ENCODE results near the gene RPS6KA5.

Gene RPS6KA5

GRCh38 chr14:90938615-90939014 is 121.8 kb downstream of the RPS6KA5 start:
- DNase-seq (ENCODE audit: low spot score) = no peak

GRCh38 chr14:90936757-90937440 is 123.5 kb downstream of the RPS6KA5 start:
- DNase-seq (ENCODE audit: low spot score) = no peak

DNA sequence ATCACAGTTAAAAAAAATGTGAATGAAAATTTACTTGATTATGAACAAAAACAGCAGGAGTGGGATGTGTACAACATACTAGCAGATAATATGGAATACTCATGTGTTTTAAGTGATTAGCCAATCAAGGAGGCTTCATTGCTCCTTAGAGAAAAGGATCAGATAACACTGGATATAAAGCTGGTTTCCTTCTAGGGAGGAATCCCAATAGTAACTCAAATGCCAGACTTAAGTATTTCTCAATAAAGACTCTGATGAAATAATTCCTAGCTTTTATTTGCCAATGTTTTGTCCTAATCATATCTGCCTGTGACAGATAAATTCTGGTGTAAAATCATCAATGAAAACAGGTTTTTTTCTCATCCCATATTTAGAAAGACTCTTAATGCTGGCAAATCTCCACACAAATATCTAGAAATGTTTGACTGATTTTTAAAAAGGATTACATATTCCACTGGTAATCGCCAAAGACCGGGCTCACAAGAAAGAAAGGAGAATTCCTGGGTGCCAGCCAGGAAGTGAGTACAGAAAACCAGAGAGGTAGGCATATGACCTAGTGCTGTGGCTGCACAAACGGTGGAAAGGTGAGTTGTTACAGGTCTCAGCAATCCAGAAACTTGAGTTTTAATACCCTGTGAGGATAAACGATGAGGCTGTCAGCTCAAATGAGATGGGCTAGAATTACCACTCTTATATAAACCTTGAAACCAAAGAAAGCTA is 135.7 kb downstream of the RPS6KA5 start:
- no peak for DNase-seq (ENCODE audit: low spot score)

DNA sequence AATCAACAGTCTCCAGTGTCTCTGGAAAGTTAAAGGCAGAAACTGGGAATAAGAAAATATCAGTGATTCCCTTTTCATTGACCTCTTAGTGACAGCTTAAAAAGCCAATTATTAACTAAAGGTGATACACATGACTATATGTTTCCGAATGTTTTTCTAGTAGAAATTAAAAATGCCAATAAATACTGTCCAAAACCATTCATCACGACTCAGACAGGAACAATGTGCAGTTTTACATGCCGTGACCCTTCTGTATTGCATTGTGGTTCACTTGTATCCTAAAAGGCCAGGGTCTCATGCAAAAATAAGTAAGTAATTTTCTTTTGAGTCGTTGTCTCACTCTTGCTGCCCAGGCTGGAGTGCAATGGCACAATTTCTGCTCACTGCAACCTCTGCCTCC is 138.3 kb downstream of the RPS6KA5 start:
- no peak for DNase-seq (ENCODE audit: low spot score)

DNA sequence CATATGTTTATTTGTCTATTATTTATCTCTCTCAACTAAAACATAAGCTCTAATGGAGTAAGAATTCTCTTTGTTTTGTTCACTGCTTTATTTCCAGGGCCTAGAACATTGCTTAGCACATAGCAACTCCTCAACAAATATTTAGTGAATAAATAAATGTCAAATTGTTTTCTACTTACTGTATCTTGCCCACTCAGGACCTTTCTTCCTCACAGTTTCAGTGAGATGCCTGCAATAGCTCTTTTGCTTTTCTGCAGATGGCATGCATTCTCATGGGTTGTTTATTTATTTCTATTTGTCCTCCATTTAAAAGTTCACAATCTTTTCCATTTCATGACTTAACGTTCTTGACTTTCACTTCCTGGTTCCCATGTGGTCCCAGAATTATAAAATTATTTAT is 149.3 kb downstream of the RPS6KA5 start:
- no peak for DNase-seq (ENCODE audit: low spot score)

GRCh38 chr14:90907178-90907577 is 153.3 kb downstream of the RPS6KA5 start:
- DNase-seq (ENCODE audit: low spot score) = no peak

GRCh38 chr14:90905531-90905930 is 154.9 kb downstream of the RPS6KA5 start:
- DNase-seq (ENCODE audit: low spot score) = no peak

- DNase-seq (ENCODE audit: low spot score) = no peak
Measured at GRCh38 chr14:90903101-90903500, 157.3 kb downstream of the RPS6KA5 start.

- no peak for DNase-seq (ENCODE audit: low spot score)
Measured at GRCh38 chr14:90900476-90901083, 159.9 kb downstream of the RPS6KA5 start.

- no peak for DNase-seq (ENCODE audit: low spot score)
Measured at GRCh38 chr14:90897022-90897421, 163.4 kb downstream of the RPS6KA5 start.

DNA sequence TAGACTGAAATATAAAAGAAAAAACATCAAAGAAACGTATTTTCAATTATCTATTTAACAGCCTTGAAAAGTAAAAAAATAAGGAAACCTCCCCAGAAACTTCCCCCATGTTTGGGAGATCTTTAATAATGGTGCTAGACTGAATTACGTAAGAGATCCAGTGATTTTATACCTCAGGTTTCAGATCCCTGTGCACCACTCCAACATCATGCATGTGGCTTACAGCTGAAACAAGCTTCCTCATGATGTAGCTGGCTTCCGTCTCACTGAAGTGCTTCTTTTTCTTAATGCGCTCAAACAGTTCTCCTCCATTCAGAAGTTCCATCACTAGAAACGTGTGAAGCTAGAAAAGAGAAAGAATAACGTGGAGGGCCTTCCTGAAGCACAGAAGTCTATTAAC is 166.2 kb downstream of the RPS6KA5 start:
- no peak for DNase-seq (ENCODE audit: low spot score)

DNA sequence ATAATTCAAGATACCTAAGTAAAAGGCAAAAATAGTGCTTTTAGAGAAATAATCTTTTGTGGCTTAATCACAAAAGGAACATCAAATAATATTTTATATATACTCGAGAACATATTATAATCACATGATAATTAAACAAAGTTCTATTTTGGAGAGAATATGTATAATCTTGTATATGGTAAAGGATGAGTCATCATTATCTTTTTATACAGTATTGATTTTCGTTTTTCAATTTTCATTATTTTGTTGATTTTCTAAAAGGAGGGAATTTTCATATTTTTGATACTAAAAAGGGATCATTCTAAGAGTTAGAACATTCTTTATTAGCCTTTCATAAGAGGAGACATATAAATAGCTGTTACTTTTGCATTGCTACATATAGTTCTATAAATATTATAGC is 166.9 kb downstream of the RPS6KA5 start:
- no peak for DNase-seq (ENCODE audit: low spot score)

- no peak for DNase-seq (ENCODE audit: low spot score)
Measured at GRCh38 chr14:90892970-90893369, 167.5 kb downstream of the RPS6KA5 start.

DNA sequence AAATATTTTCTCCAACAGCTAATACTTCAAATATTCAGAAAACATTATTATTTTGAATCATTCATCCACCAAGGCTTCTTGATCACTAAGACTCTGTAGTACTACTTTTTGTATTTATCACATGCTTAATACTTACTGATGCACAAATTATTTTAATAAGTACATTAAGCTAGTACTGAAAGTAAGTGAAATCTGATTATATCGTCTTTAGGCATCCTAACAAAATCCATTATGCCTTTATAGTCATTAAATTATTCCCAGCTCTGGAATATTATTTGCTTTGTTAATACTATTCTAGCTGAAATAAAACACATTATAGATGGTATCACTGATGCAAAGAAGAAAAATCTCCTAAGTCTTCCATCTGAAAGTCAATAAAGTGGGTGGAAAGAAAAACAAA is 169.1 kb downstream of the RPS6KA5 start:
- DNase-seq (ENCODE audit: low spot score) = no peak

- no peak for DNase-seq (ENCODE audit: low spot score)
Measured at GRCh38 chr14:90890322-90891020, 170.0 kb downstream of the RPS6KA5 start.

DNA sequence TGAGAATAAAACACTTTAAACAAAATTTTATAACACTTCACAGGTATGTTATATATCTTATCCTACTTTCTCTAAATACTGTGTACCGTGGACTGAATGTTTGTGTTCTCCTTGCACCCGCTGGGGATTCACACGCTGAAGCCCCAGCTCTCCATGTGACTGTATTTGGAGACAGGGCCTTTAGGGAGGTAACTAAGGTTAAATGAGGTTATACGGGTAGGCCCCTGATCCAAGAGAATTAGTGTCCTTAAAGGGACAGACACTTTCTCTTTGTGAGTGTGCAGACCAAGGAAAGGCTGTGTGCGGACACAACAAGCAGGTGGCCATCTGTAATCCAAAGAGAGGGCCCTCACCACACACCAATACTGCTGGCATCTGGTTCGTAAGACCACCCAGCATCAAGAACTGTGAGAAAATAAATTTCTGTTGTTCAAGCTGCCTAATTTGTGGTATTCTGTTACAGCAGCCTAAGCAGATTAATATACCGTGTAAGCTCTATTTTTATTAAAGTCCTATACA is 174.1 kb downstream of the RPS6KA5 start:
- DNase-seq (ENCODE audit: low spot score) = no peak

DNA sequence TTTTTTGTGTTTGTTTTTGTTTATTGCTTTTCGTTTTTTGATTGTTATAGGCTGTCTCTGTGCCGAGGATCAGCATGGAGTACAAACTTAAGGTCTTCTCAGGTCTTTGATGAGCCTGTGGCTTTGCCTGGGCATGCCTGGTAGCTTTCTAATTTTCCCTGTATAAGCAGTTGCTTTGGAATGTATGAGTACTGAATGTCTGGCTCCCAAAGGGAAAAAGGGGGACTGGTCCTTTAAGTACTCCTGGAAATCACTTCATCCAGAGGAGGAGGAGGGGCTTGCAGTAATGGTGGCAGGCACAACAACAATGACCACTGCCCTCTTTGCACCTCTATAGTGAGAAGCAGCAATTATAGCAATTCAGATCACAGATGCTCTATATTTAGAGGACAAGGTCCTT is 176.7 kb downstream of the RPS6KA5 start:
- no peak for DNase-seq (ENCODE audit: low spot score)

DNA sequence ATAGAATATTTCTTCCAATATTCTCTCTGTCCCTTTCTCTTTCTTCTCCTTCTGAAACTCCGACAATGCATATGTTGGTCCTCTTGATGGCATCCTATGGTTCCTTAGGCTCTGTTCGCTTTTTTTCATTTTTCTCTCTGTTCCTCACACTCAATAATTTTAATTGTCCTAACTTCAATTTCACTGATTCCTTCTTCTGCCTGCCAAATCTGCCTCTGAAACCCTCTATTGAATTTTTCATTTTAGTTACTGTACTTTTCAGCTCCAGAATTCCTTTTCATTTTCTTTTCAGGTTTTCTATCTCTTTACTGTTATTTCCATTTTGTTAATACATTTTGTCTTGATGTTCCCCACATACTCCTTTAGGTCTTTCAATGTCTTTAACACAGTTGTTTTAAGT is 177.2 kb downstream of the RPS6KA5 start:
- DNase-seq (ENCODE audit: low spot score) = no peak

- no peak for DNase-seq (ENCODE audit: low spot score)
Measured at GRCh38 chr14:90880282-90880681, 180.2 kb downstream of the RPS6KA5 start.

- DNase-seq (ENCODE audit: low spot score) = no peak
Measured at GRCh38 chr14:90874599-90874998, 185.8 kb downstream of the RPS6KA5 start.

GRCh38 chr14:90871605-90872233 is 188.7 kb downstream of the RPS6KA5 start:
- no peak for DNase-seq (ENCODE audit: low spot score)
